Sigmoid colon (tissue), 7 donors: ENCODE data around the gene NOL12. TPM values are rescaled to one million over a fixed set of nuclear protein-coding genes. Genes with fewer than 3 reads are reported as not detected.

Experiments used
- DNase-seq: peaks from one replicate; pipeline ENCODE4 v3.0.0-alpha.2; 2019
- H3K27ac ChIP-seq, 4 donors: fragments of 200-600 bp; sonication (generic); one replicate each; pipeline ENCODE4 v1.5.1; 2016 to 2019; ENCODE audit warnings: mild to moderate bottlenecking in 1 of 4
- H3K27me3 ChIP-seq, 3 donors: fragments of 200-600 bp; sonication (generic); one replicate each; pipeline ENCODE4 v1.5.1; 2019; ENCODE audit warnings: mild to moderate bottlenecking in 1 of 3
- H3K36me3 ChIP-seq, 4 donors: fragments of 200-600 bp; sonication (generic); one replicate each; pipeline ENCODE4 v1.5.1; 2016 to 2019
- H3K4me1 ChIP-seq, 4 donors: fragments of 200-600 bp; sonication (generic); one replicate each; pipeline ENCODE4 v1.5.1; 2017 to 2019
- H3K4me3 ChIP-seq, 4 donors: fragments of 200-600 bp; sonication (generic); one replicate each; pipeline ENCODE4 v1.5.1; 2017 to 2019; ENCODE audit warnings: mild to moderate bottlenecking in 2 of 4, moderate library complexity in 1 of 4
- H3K9me3 ChIP-seq, 4 donors: fragments of 200-600 bp in 3 of 4; sonication (generic) in 3 of 4; one replicate each; pipeline versions ENCODE4 v1.5.1 to v1.6.1; 2013 to 2019
- EP300 ChIP-seq, 4 donors: sonication (generic); formaldehyde crosslinking; IDR thresholded peaks; one replicate each; pipeline ENCODE4 v1.6.1; 2017; ENCODE audit warnings: antibody characterized with exemption in 4 of 4
- POLR2A ChIP-seq, 2 donors: fragments of 450-650 bp; IDR thresholded peaks; one replicate each; pipeline ENCODE4 v1.6.1; 2016; ENCODE audit warnings: antibody characterized with exemption in 2 of 2, mild to moderate bottlenecking in 2 of 2, moderate library complexity in 2 of 2
- POLR2AphosphoS5 ChIP-seq, 4 donors: sonication (generic); formaldehyde crosslinking; IDR thresholded peaks; one replicate each; pipeline ENCODE4 v1.6.1; 2017; ENCODE audit warnings: antibody characterized with exemption in 4 of 4
- WGBS, 2 donors: extraction: QIAGEN DNeasy Blood & Tissue Kit; methylation state at CpG; one replicate each; pipeline ENCODE4 v1.1.7; 2013; 5-methylcytosine and 5-hydroxymethylcytosine counted together
- intact Hi-C: fragments of 100-400 bp; cut with DNase I; formaldehyde crosslinking; loops from one replicate; pipeline ENCODE4 v1.15.1; 2023
- polyA plus RNA-seq, 3 donors: library from polyadenylated mRNA; stranded (reverse); fragments of 200-250 nt; gene quantifications; one replicate each; pipeline ENCODE4 v1.2.3, GENCODE V29; 2013
- total RNA-seq, 4 donors: library from RNA; depleted of rRNA; stranded (reverse); fragments of >200 nt; gene quantifications; one replicate each; pipeline ENCODE4 v1.1.0, GENCODE V29; 2016
- TF ChIP-seq, protein P1 (sequence below), 4 experiments: fragments of 450-650 bp in 3 of 4; fragments of 200-600 bp in 1 of 4; IDR thresholded peaks; one replicate each; pipeline ENCODE4 v1.5.1; 2016 to 2019; ENCODE audit warnings: antibody characterized with exemption in 4 of 4, mild to moderate bottlenecking in 3 of 4, moderate library complexity in 2 of 4
- donor health status: healthy with polysubstance abuse.
- donor health status: Bipolar disorder and iron deficiency.
- donor health status: healthy.

NOL12 gene
- total and polyA plus RNA-seq, 7 donors = 10.7 to 41.4 (median 28.2) TPM

DNA sequence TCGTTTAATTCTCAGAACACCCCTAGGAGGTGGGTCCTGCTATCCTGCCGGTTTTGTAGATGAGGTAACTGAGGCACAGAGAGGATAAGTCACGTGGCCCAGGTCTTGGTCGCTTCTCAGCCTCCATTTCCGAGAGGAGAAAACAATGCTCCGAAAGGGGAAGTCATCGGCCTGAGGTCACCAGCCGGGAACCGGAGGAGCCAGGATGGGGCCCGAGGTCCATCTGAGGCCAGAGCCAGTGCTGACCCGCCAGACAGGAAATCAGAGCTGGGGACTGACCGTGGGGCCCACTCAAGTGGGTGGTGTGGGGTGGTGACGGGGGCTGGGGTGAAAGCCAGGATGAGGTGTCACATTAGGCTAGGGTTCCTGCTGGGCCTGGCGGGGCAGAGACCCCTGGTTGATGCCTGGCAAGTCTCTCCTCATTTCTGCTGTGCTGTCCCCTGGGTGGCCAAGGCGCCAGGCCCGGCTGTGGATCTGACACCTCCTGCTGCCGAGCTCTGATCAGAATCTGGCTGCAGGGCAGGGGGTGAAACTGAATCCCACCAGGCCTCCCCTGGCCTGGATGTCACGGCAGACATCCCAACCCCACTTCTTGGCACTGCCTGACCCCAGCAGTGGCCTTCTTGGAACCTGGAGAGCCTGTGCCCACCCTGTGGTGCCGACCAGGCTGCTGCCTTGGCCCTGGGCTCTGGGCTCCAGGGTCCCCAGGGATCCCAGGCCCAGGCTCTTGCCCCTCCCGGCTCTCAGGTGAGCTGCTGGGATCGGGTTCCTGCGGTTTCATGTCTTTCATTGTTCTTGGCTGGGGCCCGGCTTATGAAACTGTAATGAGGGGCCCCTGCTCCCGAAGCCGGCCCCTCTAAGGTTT lies 22.7 kb downstream of the NOL12 start:
- Histone ChIP-seq H3K4me1 (no peaks in the 10 kb centered on the region), H3K27ac (no peak overlapping the region), H3K9me3 (no peaks in the 10 kb centered on the region), H3K36me3 (no peaks in the 10 kb centered on the region), H3K4me3 (no peak overlapping the region), H3K27me3 (no peaks in the 10 kb centered on the region)
- DNase-seq = no peak
- intact Hi-C loops = no loop called here
- WGBS, 2 donors = 80 to 90% methylated on average over 25 of the region's 25 CpGs
- no peak for TF ChIP-seq POLR2A (IDR thresholded peaks at IDR 0.05)
- TF ChIP-seq, protein P1, sequence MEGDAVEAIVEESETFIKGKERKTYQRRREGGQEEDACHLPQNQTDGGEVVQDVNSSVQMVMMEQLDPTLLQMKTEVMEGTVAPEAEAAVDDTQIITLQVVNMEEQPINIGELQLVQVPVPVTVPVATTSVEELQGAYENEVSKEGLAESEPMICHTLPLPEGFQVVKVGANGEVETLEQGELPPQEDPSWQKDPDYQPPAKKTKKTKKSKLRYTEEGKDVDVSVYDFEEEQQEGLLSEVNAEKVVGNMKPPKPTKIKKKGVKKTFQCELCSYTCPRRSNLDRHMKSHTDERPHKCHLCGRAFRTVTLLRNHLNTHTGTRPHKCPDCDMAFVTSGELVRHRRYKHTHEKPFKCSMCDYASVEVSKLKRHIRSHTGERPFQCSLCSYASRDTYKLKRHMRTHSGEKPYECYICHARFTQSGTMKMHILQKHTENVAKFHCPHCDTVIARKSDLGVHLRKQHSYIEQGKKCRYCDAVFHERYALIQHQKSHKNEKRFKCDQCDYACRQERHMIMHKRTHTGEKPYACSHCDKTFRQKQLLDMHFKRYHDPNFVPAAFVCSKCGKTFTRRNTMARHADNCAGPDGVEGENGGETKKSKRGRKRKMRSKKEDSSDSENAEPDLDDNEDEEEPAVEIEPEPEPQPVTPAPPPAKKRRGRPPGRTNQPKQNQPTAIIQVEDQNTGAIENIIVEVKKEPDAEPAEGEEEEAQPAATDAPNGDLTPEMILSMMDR (IDR thresholded peaks at IDR 0.05) = no peak
- TF ChIP-seq EP300 (IDR thresholded peaks at IDR 0.05) = no peak
- no peak for TF ChIP-seq POLR2AphosphoS5 (IDR thresholded peaks at IDR 0.05)

DNA sequence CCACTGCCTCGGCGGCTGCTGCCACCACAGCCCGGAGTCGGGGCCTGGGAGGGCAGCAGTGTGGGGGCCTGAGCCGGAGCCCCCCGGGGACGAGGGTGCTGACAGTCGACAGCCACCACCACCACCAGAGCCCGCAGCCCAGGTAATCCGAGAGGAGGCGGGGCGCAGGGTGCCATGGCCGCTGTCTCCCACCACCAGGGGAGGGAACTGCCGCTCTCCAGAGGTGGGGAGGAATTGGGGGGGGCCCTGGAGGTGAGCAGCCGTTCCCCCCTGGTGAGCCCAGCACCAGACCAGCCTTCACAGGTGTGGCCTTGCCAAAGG lies 23.3 kb downstream of the NOL12 start:
- no peak for DNase-seq
- Histone ChIP-seq H3K27ac (no peak overlapping the region), H3K4me3 (no peak overlapping the region), H3K4me1 (no peaks in the 10 kb centered on the region), H3K36me3 (no peaks in the 10 kb centered on the region), H3K27me3 (no peaks in the 10 kb centered on the region), H3K9me3 (no peaks in the 10 kb centered on the region)
- TF ChIP-seq POLR2A (IDR thresholded peaks at IDR 0.05) = no peak
- TF ChIP-seq POLR2AphosphoS5 (IDR thresholded peaks at IDR 0.05) = no peak
- TF ChIP-seq, protein P1 (IDR thresholded peaks at IDR 0.05) = no peak
- TF ChIP-seq EP300 (IDR thresholded peaks at IDR 0.05) = no peak
- WGBS, 2 donors = 96 to 97% methylated on average over 15 of the region's 15 CpGs
- intact Hi-C loops = no loop called here

DNA sequence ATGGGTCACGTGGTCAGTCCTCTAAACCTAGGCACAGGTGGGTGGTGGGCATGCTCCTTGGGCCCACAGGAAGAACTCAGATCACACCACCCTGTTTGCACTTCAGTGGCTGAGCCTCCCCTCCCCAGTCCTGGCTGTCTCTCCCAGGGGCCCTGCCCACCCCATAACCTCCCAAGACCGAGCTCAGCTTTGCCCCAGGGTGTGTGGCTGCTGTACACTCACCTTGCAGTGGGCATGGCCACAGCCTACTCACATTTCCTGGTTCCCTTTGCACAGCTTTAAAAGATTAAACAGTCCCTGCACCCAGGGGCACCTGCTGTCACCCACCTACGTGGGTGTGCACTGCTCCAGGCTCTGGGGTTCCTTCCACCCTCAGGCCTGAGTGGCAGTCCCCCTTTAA lies 24.5 kb downstream of the NOL12 start:
- no peaks in the 10 kb centered on the region for H3K27me3 ChIP-seq
- H3K27ac ChIP-seq = no peak overlapping the region
- no peak for DNase-seq
- no peak overlapping the region for H3K4me3 ChIP-seq
- H3K4me1 ChIP-seq = no peaks in the 10 kb centered on the region
- 46 to 79% methylated on average over 3 of the region's 3 CpGs for WGBS, 2 donors
- no peaks in the 10 kb centered on the region for H3K36me3 ChIP-seq
- no peaks in the 10 kb centered on the region for H3K9me3 ChIP-seq
- intact Hi-C loops = no loop called here
- no peak for TF ChIP-seq EP300 (IDR thresholded peaks at IDR 0.05)
- TF ChIP-seq, protein P1 (IDR thresholded peaks at IDR 0.05) = no peak
- TF ChIP-seq POLR2A (IDR thresholded peaks at IDR 0.05) = no peak
- TF ChIP-seq POLR2AphosphoS5 (IDR thresholded peaks at IDR 0.05) = no peak

DNA sequence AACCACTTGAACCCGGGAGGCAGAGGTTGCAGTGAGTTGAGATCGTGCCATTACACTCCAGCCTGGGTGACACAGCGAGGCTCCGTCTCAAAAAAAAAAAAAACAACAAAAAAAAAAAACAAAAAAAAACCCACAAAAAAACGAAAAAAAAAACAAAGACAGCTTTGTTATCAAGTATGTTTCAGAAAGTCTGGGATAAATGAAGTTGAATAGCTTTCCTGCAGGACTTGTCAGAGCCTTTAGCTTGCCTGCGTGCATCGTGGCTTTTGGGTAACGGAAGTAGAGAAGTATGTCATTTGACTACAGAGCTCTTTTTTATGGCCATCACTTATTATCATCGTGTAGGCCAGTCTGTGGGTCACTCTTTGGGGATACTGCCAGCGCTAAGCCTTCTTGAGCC lies 25.3 kb downstream of the NOL12 start:
- 90 to 91% methylated on average over 10 of the region's 10 CpGs for WGBS, 2 donors
- Histone ChIP-seq H3K9me3 (no peaks in the 10 kb centered on the region), H3K27ac (no peak overlapping the region), H3K36me3 (no peaks in the 10 kb centered on the region), H3K27me3 (no peaks in the 10 kb centered on the region), H3K4me1 (no peaks in the 10 kb centered on the region), H3K4me3 (no peak overlapping the region)
- DNase-seq = no peak
- intact Hi-C loops = no loop called here
- TF ChIP-seq POLR2A (IDR thresholded peaks at IDR 0.05) (no peak), POLR2AphosphoS5 (IDR thresholded peaks at IDR 0.05) (no peak), EP300 (IDR thresholded peaks at IDR 0.05) (no peak)
- TF ChIP-seq, protein P1 (IDR thresholded peaks at IDR 0.05) = no peak

DNA sequence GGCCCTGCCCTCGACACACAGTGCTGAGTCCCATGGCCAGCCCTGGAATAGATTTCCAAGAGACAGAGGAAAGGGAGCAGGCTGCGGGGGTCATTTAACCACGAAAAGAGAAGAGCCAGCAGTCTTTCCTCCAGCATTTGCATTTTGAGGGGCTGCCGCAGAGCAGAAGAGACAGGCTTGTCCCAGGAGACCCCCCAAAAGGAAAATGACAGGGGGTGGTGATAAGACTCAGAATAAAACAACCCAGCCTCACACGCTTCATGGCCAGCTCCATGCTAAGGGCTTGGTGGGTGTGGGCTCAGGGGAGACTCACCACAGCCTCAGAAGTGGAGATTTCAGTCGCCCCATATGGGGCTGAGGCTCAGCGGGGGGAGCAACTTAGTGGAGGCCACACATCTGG lies 27.6 kb downstream of the NOL12 start:
- TF ChIP-seq POLR2A (IDR thresholded peaks at IDR 0.05) (no peak), EP300 (IDR thresholded peaks at IDR 0.05) (no peak), POLR2AphosphoS5 (IDR thresholded peaks at IDR 0.05) (no peak)
- TF ChIP-seq, protein P1 (IDR thresholded peaks at IDR 0.05) = no peak
- intact Hi-C loops = no loop called here
- DNase-seq = no peak
- Histone ChIP-seq H3K4me3 (no peak overlapping the region), H3K36me3 (no peaks in the 10 kb centered on the region), H3K27me3 (no peaks in the 10 kb centered on the region), H3K9me3 (no peaks in the 10 kb centered on the region), H3K4me1 (no peaks in the 10 kb centered on the region), H3K27ac (no peak overlapping the region)
- 79 to 94% methylated on average over 7 of the region's 7 CpGs for WGBS, 2 donors
